Forelimb muscle (tissue), 1 donor: Measurements from ENCODE around the gene RPL35A. TPM values are rescaled to one million over a fixed set of nuclear protein-coding genes. Genes with fewer than 3 reads are reported as not detected.

Experiments
- DNase-seq: peaks from one replicate; pipeline ENCODE4 v3.0.0-alpha.2; 2013; ENCODE audit warnings: low read depth
- polyA plus RNA-seq: library from polyadenylated mRNA; unstranded; fragments of 120-200 nt; gene quantifications from one replicate; pipeline ENCODE4 v1.2.1, GENCODE V29; 2013; ENCODE audit not compliant: insufficient read length

RPL35A gene
- polyA plus RNA-seq, 1 donor, result 1,909 TPM

DNA sequence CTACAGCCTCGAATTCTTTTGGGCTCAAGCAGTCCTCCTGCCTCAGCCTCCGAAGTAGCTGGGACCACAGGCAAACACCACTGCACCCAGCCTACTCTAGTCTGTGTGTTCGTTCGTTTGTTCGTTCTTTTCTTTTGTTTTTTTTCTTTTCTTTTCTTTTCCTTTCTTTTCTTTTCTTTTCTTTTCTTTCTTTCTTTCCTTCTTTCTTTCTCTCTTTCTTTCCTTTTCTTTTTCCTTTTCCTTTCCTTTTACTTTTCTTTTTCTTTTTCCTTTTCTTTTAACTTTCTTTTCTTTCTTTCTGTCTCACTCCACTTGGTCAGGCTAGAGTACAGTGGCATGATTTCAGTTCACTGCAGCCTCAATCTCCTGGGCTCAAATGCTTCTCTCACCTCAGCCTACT, 46.9 kb downstream of the RPL35A start:
- DNase-seq, result no peak

DNA sequence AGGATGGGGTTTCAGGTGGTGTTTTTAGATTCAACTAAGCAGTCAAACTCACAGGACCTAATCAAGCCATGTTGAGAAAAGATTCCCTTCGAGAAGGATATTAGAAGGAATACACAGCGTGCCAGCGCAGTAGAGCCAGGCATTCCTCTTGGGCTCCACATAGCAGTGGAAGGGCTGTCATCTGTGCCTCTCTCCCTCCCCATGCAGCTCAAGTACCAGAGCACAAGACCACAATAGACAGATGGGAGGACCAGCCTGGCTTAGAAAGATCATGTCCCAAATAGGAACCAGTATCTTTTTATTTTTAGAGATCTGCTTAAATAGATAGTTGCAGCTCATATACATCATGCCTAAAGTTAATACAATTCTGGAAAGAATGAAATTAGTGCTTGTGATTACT, 47.9 kb downstream of the RPL35A start:
- no peak for DNase-seq

Other genes starting within 250 kb of the RPL35A start
- gene RUBCN, start 213.3 kb upstream of the RPL35A start, polyA plus RNA-seq, result 10.5 TPM
- gene FYTTD1, start 200.3 kb upstream of the RPL35A start, polyA plus RNA-seq, result 71.9 TPM
- gene LRCH3, start 158.9 kb upstream of the RPL35A start, polyA plus RNA-seq, result 28.4 TPM
- 3.4 TPM for gene LMLN, start 10.0 kb downstream of the RPL35A start, polyA plus RNA-seq